Keratinocyte (primary cell): Measurements from ENCODE around the gene FOXL3.

Source experiments
- CTCF ChIP-seq, 3 experiments: IDR thresholded peaks in 1 of 3; conservative IDR thresholded peaks in 1 of 3; optimal IDR thresholded peaks in 1 of 3; 2 replicates in 2 of 3; 3 replicates in 1 of 3; pipeline versions ENCODE3 to v1.5.1; 2011; ENCODE audit warnings: low read length in 3 of 3, mild to moderate bottlenecking in 3 of 3, moderate library complexity in 2 of 3, control low read depth in 1 of 3, inconsistent platforms in 1 of 3; ENCODE audit not compliant: insufficient read depth in 2 of 3; ENCODE audit errors: extremely low read depth in 1 of 3
- EZH2 ChIP-seq: IDR thresholded peaks from one replicate; pipeline ENCODE4 v1.6.1; 2012; ENCODE audit warnings: inconsistent platforms, mild to moderate bottlenecking, low read length, moderate library complexity

GRCh38 chr7:289756-290553, at the start of gene FOXL3:
- TF ChIP-seq CTCF (optimal IDR thresholded peaks at IDR 0.05 in 1 of 3, IDR thresholded peaks at IDR 0.05 in 1 of 3, conservative IDR thresholded peaks at IDR 0.05 in 1 of 3; ENCODE audit: extremely low read depth in 1 of 3, insufficient read depth in 2 of 3, low read length in 3 of 3) (no peak), EZH2 (no peak)
